Activated CD8-positive, alpha-beta memory T cell treated with anti-CD3 and anti-CD28 coated beads, Interleukin-2, amount 50 U/mL, for 1 hour (primary cell): ENCODE measurements around the gene ITLN2.
"Not testable (repeated sequence)": the region's sequence is repeated elsewhere in the genome, so short reads cannot be mapped to it uniquely, and the experiment has no call there.

ENCODE experiments used
- DNase-seq: peaks from one replicate; pipeline ENCODE4 v3.0.0-alpha.2; 2020; ENCODE audit errors: extremely low read depth

The ITLN2 gene

GRCh38 chr1:160953030-160953429 is 1.6 kb downstream of the ITLN2 start:
- DNase-seq, result no peak

GRCh38 chr1:160952129-160952510 is 2.5 kb downstream of the ITLN2 start:
- DNase-seq, result no peak

DNA sequence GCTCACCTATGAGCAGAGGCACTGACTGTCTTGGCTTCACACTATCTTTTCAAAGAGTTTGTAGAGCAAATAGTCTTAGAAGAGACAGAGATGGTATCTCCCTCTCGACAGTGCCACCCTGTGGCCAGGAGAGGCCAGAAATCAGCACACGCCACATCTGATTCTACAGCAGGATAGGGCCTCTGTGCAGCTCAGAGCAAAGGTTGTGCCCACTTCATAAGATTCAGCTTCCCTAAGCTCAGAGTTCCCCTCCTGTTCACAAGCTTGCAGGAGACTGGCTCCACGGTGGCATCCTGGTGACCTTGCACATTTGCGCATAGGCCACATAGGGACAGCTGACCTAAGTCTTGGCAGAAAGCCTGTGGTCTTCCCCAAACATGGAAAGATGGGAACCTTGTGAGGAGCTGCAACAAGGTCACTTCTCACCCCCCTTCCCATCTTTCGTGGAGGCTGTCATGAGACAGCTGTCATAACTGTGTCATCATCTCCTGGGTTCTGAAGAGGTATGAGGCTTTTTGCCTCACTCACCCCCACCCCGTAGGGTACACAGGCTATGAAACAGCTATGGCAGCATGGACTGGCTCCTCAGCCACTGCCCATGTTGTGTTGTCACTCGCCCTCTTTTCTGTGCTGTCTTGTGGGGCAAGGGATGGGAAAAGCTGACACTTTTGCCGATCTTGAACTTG is 3.0 kb downstream of the ITLN2 start:
- no peak for DNase-seq

- no peak for DNase-seq
Observed at GRCh38 chr1:160950657-160951056, 4.0 kb downstream of the ITLN2 start.

DNA sequence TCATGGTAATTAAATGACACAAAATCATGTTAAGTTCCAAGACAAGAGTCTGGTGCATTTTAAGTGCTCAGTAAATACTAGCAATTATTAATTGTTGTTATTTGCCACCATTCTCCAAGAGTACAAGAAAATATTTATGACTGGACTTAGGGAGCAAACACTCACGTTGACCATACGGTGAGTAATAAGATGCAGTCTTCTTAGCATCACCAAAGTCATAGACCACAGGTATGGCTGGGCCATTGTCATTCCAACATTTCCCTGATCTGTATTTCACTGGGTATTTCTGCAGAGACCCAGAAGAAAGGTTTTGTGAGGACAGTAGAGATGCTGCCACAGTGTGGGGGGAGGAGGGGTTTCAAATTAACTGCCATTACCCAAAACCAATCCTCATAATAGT is 4.7 kb downstream of the ITLN2 start:
- no peak for DNase-seq

DNA sequence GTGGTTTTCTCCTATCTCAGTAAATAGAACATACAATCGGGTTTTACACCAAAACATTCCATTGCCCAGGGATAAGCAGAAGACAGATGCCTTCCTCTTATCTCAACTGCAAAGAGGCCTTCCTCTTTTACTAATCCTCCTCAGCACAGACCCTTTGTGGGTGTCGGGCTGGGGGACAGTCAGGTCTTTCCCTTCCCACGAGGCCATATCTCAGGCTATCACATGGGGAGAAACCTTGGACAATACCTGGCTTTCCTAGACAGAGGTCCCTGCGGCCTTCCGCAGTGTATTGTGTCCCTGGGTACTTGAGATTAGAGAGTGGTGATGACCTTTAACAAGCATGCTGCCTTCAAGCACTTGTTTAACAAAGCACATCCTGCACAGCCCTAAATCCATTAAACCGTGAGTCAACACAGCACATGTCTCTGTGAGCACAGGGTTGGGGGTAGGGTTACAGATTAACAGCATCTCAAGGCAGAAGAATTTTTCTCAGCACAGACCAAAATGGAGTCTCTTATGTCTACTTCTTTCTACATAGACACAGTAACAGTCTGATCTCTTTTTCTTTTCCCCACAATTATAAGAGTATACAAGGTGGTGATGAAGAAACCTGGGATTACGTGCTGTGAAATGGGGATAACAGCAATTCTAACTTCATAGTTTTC is 5.3 kb downstream of the ITLN2 start:
- DNase-seq, result not testable (repeated sequence)

DNA sequence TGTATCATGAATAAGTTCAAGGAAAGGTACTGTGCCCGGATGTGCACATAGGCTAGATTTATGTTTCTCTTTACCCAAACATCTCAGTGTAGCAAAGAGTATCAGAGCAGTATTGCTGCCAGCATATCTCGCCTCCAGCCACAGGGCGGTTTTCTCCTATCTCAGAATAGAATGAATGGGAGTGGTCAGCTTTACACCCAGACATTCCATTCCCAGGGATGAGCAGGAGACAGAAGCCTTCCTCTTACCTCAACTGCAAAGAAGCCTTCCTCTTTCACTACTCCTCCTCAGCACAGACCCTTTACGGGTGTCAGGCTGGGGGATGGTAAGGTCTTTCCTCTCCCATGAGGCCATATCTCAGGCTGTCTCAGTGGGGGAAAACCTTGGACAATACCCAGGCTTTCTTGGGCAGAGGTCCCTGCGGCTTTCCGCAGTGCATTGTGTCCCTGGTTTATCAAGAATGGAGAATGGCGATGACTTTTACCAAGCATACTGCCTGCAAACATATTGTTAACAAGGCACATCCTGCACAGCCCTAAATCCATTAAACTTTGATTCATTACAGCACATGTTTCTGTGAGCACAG is 7.3 kb downstream of the ITLN2 start:
- DNase-seq, result not testable (repeated sequence)

DNA sequence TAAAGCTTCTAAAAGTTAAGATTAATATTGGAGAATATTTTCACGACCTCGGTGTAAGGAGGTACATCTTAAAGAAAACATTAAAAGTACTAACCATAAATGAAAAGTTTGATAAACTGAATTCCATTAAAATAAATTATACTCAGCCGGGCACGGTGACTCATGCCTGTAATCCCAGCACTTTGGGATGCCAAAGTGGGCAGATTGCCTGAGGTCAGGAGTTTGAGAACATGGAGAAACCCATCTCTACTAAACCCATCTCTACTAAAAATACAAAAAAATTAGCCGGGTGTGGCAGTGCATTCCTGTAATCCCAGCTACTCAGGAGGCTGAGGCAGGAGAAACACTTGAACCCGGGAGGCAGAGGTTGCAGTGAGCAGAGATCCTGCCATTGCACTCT is 8.7 kb downstream of the ITLN2 start:
- not testable (repeated sequence) for DNase-seq

- DNase-seq, result no peak
Observed at GRCh38 chr1:160945079-160945478, 9.5 kb downstream of the ITLN2 start.

GRCh38 chr1:160942926-160943325 is 11.7 kb downstream of the ITLN2 start:
- no peak for DNase-seq

DNA sequence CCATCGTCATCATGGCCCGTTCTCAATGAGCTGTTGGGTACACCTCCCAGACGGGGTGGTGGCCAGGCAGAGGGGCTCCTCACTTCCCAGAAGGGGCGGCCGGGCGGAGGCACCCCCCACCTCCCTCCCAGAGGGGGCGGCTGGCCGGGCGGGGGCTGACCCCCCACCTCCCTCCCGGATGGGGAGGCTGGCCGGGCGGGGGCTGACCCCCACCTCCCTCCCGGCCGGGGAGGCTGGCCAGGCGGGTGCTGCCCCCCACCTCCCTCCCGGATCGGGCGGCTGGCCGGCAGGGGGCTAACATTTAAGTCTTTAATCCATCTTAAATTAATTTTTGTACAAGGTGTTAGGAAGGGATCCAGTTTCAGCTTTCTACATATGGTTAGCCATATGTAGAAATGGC is 17.9 kb downstream of the ITLN2 start:
- not testable (repeated sequence) for DNase-seq

DNA sequence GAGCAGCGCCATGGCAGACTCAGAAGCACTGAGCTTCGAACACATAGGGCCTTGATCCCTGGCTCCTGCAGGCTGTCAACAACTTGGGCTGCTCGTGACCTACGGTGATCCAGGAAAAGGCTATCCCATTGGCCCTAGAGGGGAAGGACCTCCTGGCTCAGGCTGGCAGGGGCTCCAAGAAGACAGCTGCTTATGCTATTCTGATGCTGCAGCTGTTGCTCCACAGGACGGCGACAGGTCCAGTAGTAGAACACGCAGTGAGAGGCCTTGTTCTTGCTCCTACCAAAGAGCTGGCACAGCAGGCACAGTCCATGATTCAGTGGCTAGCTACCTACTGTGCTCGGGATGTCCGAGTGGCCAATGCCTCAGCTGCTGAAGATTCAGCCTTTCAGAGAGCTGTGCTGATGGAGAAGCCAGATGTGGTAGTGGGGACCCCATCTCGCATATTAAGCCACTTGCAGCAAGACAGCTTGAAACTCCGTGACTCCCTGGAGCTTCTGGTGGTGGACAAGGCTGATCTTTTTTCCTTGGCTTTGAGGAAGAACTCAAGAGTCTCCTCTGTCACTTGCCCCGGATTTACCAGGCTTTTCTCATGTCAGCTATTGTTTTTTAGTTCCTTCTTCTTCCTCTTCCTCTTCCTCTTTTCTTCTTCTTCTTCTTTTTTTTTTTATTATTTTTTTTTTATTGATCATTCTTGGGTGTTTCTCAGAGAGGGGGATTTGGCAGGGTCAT is 18.9 kb downstream of the ITLN2 start:
- DNase-seq, result no peak

DNA sequence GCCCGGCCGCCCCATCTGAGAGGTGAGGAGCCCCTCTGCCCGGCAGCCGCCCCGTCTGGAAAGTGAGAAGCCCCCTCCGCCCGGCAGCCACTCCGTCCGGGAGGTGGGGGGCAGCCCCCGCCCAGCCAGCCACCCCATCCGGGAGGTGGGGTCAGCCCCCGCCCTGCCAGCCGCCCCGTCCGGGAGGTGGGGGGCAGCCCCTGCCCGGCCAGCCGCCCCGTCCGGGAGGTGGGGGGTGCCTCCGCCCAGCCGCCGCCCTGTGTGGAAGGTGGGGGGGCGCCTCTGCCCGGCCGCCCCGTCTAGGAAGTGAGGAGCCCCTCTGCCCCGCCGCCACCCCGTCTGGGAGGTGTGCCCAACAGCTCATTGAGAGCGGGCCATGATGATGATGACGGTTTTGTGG is 21.3 kb downstream of the ITLN2 start:
- not testable (repeated sequence) for DNase-seq

DNA sequence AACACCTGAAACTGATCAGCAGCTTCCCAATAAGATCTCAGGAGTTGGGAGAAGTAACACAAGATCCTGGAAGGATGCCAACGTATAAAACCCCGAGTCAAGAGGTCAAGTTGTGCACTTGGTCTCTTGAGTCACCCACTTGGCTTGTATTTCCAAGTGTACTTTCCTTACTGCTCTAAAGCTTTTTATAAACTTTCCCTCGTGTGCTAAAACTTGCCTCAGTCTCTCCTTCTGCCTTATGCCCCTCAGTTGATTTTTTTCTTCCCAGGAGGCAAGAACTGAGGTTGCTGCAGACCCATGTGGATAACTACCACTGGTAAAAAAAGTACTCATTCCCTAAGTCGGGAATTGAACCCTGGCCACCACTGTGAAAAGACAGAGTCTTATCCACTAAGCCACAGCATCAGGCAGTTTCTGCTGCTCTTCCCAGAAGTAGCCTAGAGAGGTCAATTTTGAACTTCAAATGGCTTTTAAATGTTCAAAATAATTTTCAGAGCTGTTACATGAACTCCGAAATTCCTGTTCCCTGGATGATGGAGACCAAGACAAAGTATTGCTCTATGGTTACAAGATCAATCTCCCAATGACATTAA is 28.9 kb downstream of the ITLN2 start:
- DNase-seq, result no peak

GRCh38 chr1:160924791-160925651 is 29.6 kb downstream of the ITLN2 start:
- DNase-seq, result no peak

- DNase-seq, result no peak
Observed at GRCh38 chr1:160916666-160917065, 37.9 kb downstream of the ITLN2 start.

DNA sequence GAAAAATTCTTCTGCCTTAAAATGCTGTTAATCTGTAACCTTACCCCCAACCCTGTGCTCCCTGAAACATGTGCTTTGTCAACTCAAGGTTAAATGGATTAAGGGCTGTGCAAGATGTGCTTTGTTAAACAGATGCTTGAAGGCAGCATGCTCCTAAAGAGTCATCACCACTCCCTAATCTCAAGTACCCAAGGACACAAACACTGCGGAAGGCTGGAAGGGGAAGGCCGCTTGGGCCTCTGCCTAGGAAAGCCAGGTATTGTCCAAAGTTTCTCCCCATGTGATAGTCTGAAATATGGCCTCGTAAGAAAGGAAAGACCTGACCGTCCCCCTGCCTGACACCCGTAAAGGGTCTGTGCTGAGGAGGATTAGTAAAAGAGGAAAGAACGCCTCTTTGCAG is 41.4 kb downstream of the ITLN2 start:
- DNase-seq, result not testable (repeated sequence)

GRCh38 chr1:160911925-160912324 is 42.7 kb downstream of the ITLN2 start:
- no peak for DNase-seq

- DNase-seq, result no peak
Observed at GRCh38 chr1:160911441-160911840, 43.2 kb downstream of the ITLN2 start.

GRCh38 chr1:160910170-160910750 is 44.3 kb downstream of the ITLN2 start:
- DNase-seq, result no peak

- no peak for DNase-seq
Observed at GRCh38 chr1:160907976-160908375, 46.6 kb downstream of the ITLN2 start.
